Measurements from ENCODE around the gene SSTR5. TPM values are rescaled to one million over a fixed set of nuclear protein-coding genes. Genes with fewer than 3 reads are reported as not detected.

Gene SSTR5
- total and polyA plus RNA-seq, 2 donors (not counting 1 experiment from before 2014, with no cell fraction given) = not detected

DNA sequence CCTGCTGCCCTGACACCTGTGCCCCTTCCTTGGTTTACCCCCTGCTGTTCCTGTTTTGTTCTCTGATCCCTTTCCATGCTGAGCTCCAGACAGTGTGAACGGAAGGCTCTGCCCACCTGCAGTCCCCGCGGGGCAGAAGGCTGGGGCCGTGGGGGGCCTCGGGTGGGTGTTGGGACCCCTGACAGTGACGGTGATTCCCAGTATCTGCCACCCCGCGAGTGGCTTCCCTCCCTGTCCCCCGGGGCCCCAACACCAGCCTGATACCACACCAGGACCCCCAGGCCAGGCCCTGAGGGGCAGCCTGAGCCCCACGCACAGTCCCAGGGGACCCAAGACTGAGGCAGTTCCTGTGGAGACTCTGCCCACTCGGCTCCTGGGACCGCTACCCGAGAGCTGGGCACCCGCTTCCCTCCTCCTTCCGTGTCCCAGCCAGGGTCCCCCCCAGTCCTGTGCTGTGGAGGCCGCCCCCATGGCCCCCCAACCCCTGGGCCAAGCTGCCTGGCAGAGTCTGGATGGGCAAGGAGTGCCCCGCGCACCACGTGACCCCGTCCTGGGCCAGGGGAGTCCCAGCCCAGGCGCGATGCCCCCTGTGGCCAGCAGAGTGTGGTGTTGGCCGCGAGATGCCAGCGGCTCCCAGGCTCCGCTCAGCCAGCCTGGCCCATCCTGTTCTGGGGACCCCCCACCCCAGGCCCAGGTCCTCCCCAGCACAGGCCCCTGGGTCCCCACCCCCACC, 33.5 kb downstream of the SSTR5 start:
- Histone ChIP-seq H2AFZ (ENCODE audit: insufficient read depth, low read depth, low read length, poor library complexity, severe bottlenecking) (no peak overlapping the region), H3K4me2 (replicated peaks; ENCODE audit: low read depth, low read length, poor library complexity, severe bottlenecking) (no peak overlapping the region), H3K36me3 (replicated peaks in 1 of 2; ENCODE audit: control extremely low read depth in 1 of 2, control insufficient read depth in 1 of 2, extremely low read depth in 1 of 2, insufficient read depth in 2 of 2, low read length in 1 of 2) (no peaks in the 10 kb centered on the region), H3K9me3 (ENCODE audit: control extremely low read depth in 1 of 3, control insufficient read depth in 2 of 3, insufficient read depth in 1 of 3, low read length in 2 of 3) (peaks cover 0 to 5% (median 0%) of the 10 kb centered on the region in 3 donors), H3K9ac (ENCODE audit: low read length) (no peak overlapping the region), H3K4me3 (ENCODE audit: control extremely low read depth in 1 of 5, extremely low read depth in 1 of 5, insufficient read depth in 1 of 5, low read depth in 2 of 5, low read length in 4 of 5) (no peak overlapping the region), H3K79me2 (ENCODE audit: control insufficient read depth, insufficient read depth, low read length) (no peaks in the 10 kb centered on the region), H4K20me1 (ENCODE audit: control insufficient read depth, insufficient read depth, low read length, poor library complexity, severe bottlenecking) (no peaks in the 10 kb centered on the region), H3K27ac (ENCODE audit: low read length in 2 of 2) (no peak overlapping the region), H3K27me3 (replicated peaks in 1 of 4; ENCODE audit: control extremely low read depth in 1 of 4, control insufficient read depth in 3 of 4, insufficient read depth in 4 of 4, low read length in 3 of 4) (peaks cover 0 to 36% (median 5%) of the 10 kb centered on the region in 4 experiments), H3K4me1 (ENCODE audit: control insufficient read depth in 2 of 2, insufficient read depth in 2 of 2, low read length in 2 of 2) (peaks cover 8 to 10% of the 10 kb centered on the region in 2 donors)
- intact Hi-C loops (cut with micrococcal nuclease) = no loop called here
- peaks cover 8% of the 10 kb centered on the region for H3K27me3 Mint-ChIP-seq
- no peak overlapping the region for H3K4me3 Mint-ChIP-seq
- WGBS (ENCODE audit: insufficient coverage) = 30% methylated on average over 26 of the region's 26 CpGs
- DNase-seq (peak; percentile 34), ATAC-seq (ENCODE audit: low read depth) (peak; percentile 28)
- no peak for TF ChIP-seq EZH2 (IDR thresholded peaks at IDR 0.05; ENCODE audit: borderline replicate concordance, insufficient read depth, low read depth, low read length, poor library complexity, severe bottlenecking)
- TF ChIP-seq, protein P1, sequence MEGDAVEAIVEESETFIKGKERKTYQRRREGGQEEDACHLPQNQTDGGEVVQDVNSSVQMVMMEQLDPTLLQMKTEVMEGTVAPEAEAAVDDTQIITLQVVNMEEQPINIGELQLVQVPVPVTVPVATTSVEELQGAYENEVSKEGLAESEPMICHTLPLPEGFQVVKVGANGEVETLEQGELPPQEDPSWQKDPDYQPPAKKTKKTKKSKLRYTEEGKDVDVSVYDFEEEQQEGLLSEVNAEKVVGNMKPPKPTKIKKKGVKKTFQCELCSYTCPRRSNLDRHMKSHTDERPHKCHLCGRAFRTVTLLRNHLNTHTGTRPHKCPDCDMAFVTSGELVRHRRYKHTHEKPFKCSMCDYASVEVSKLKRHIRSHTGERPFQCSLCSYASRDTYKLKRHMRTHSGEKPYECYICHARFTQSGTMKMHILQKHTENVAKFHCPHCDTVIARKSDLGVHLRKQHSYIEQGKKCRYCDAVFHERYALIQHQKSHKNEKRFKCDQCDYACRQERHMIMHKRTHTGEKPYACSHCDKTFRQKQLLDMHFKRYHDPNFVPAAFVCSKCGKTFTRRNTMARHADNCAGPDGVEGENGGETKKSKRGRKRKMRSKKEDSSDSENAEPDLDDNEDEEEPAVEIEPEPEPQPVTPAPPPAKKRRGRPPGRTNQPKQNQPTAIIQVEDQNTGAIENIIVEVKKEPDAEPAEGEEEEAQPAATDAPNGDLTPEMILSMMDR (IDR thresholded peaks at IDR 0.05) = no peak
- H3K9me3 Mint-ChIP-seq (ENCODE audit: insufficient read depth) = no peaks in the 10 kb centered on the region
- no peak overlapping the region for H3K27ac Mint-ChIP-seq
- POLR2A ChIA-PET = no interaction called here
- CTCF ChIA-PET = no interaction called here
- no peaks in the 10 kb centered on the region for H3K4me1 Mint-ChIP-seq

DNA sequence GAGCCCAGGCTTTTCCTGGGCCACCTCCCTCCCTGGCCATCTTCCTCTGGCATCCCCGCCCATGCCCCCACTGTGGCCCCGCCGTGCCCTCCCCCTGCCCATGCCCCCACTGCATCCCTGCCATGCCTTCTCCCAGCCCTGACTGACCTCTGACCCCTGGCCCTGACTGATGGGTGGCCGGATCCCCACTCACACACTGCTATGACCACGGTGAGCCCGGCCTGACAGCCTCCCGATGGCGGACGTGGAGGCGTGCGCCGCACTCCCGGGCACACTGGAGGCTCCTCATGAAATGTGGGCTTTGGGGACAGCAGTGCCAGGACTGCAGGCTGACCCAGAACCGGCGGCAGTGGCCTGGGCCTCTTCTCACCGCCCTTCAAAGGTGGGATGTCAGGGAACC, 34.1 kb downstream of the SSTR5 start:
- peaks cover 8 to 10% of the 10 kb centered on the region in 2 donors for H3K4me1 ChIP-seq (ENCODE audit: control insufficient read depth in 2 of 2, insufficient read depth in 2 of 2, low read length in 2 of 2)
- H3K27ac ChIP-seq (ENCODE audit: low read length in 2 of 2) = no peak overlapping the region
- Mint-ChIP-seq H3K27ac (no peak overlapping the region), H3K4me3 (no peak overlapping the region), H3K9me3 (ENCODE audit: insufficient read depth) (no peaks in the 10 kb centered on the region), H3K27me3 (peaks cover 10% of the 10 kb centered on the region), H3K4me1 (no peaks in the 10 kb centered on the region)
- no peaks in the 10 kb centered on the region for H4K20me1 ChIP-seq (ENCODE audit: control insufficient read depth, insufficient read depth, low read length, poor library complexity, severe bottlenecking)
- no peak overlapping the region for H3K4me3 ChIP-seq (ENCODE audit: control extremely low read depth in 1 of 5, extremely low read depth in 1 of 5, insufficient read depth in 1 of 5, low read depth in 2 of 5, low read length in 4 of 5)
- TF ChIP-seq, protein P1 (IDR thresholded peaks at IDR 0.05) = no peak
- TF ChIP-seq EZH2 (IDR thresholded peaks at IDR 0.05; ENCODE audit: borderline replicate concordance, insufficient read depth, low read depth, low read length, poor library complexity, severe bottlenecking) = no peak
- H2AFZ ChIP-seq (ENCODE audit: insufficient read depth, low read depth, low read length, poor library complexity, severe bottlenecking) = no peak overlapping the region
- H3K4me2 ChIP-seq (replicated peaks; ENCODE audit: low read depth, low read length, poor library complexity, severe bottlenecking) = no peak overlapping the region
- DNase-seq = no peak
- H3K27me3 ChIP-seq (replicated peaks in 1 of 4; ENCODE audit: control extremely low read depth in 1 of 4, control insufficient read depth in 3 of 4, insufficient read depth in 4 of 4, low read length in 3 of 4) = peaks cover 0 to 36% (median 5%) of the 10 kb centered on the region in 4 experiments
- POLR2A ChIA-PET = no interaction called here
- intact Hi-C loops (cut with micrococcal nuclease) = no loop called here
- peaks cover 0 to 5% (median 0%) of the 10 kb centered on the region in 3 donors for H3K9me3 ChIP-seq (ENCODE audit: control extremely low read depth in 1 of 3, control insufficient read depth in 2 of 3, insufficient read depth in 1 of 3, low read length in 2 of 3)
- no peaks in the 10 kb centered on the region for H3K79me2 ChIP-seq (ENCODE audit: control insufficient read depth, insufficient read depth, low read length)
- no peak overlapping the region for H3K9ac ChIP-seq (ENCODE audit: low read length)
- WGBS (ENCODE audit: insufficient coverage) = 83% methylated on average over 14 of the region's 16 CpGs
- H3K36me3 ChIP-seq (replicated peaks in 1 of 2; ENCODE audit: control extremely low read depth in 1 of 2, control insufficient read depth in 1 of 2, extremely low read depth in 1 of 2, insufficient read depth in 2 of 2, low read length in 1 of 2) = no peaks in the 10 kb centered on the region
- no peak for ATAC-seq (ENCODE audit: low read depth)
- CTCF ChIA-PET = no interaction called here

Data from B cell (primary cell).